ENCODE data around the gene WDPCP. TPM values are rescaled to one million over a fixed set of nuclear protein-coding genes. Genes with fewer than 3 reads are reported as not detected.
"Not testable (repeated sequence)": the region's sequence is repeated elsewhere in the genome, so short reads cannot be mapped to it uniquely, and the experiment has no call there.

WDPCP gene
- total and polyA plus RNA-seq, 2 of the 8 experiments (the other 6 are each of a cell fraction or from before 2014, with no cell fraction given), result 9.3 to 25.8 TPM

DNA sequence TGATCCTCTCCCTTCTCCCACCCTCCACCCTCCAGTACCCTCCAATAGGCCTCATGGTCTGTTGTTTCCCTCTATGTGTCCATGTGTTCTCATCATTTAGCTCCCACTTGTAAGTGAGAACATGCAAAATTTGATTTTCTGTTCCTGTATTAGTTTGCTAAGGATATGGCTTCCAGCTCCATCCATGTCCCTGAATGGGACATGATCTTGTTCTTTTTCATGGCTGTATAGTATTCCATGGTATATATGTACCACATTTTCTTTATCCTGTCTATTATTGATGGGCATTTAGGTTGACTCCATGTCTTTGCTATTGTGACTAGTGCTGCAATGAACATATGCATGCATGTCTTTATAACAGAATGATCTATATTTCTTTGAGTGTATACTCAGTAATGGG lies 451.6 kb downstream of the WDPCP start:
- peak; percentile 70; the same call in 1 of the 2 replicates for TF ChIP-seq KDM1A (IDR thresholded peaks at IDR 0.05; ENCODE audit: borderline replicate concordance, low read length)
- H3K79me1 ChIP-seq (ENCODE audit: low read depth, low read length); H3K27me3 ChIP-seq (replicated peaks in 1 of 4; ENCODE audit: control insufficient read depth in 3 of 4, extremely low read depth in 1 of 4, insufficient read depth in 3 of 4, low read length in 3 of 4); H4K5ac ChIP-seq (ENCODE audit: insufficient read length, low read depth, low read length); H3K4me3 ChIP-seq (ENCODE audit: extremely low read depth in 1 of 4, insufficient read depth in 2 of 4, low read depth in 3 of 4, low read length in 4 of 4); H2AFZ ChIP-seq (ENCODE audit: low read length); H3K27ac ChIP-seq (ENCODE audit: low read depth, low read length); H3K56ac ChIP-seq (replicated peaks; ENCODE audit: insufficient read length, low read depth, low read length); H3K79me2 ChIP-seq (ENCODE audit: control insufficient read depth in 1 of 2, insufficient read depth in 2 of 2, low read length in 2 of 2); H3K36me3 ChIP-seq (ENCODE audit: control insufficient read depth in 2 of 4, insufficient read depth in 4 of 4, low read length in 3 of 4); H3K4ac ChIP-seq (replicated peaks; ENCODE audit: insufficient read length, low read depth, low read length); H2BK5ac ChIP-seq (ENCODE audit: low read depth, low read length); FAIRE-seq; H2BK120ac ChIP-seq (replicated peaks; ENCODE audit: low read depth, low read length); H2BK15ac ChIP-seq (ENCODE audit: low read length); H3K9ac ChIP-seq (replicated peaks in 1 of 4; ENCODE audit: extremely low read depth in 1 of 4, low read depth in 3 of 4, low read length in 3 of 4); H2BK20ac ChIP-seq (ENCODE audit: low read length); H4K8ac ChIP-seq (ENCODE audit: extremely low read depth, insufficient read depth, low read length); H4K91ac ChIP-seq (replicated peaks; ENCODE audit: insufficient read length, low read length); H3K23me2 ChIP-seq (ENCODE audit: low read depth, low read length); H3K4me1 ChIP-seq (replicated peaks in 1 of 4; ENCODE audit: control insufficient read depth in 3 of 4, insufficient read depth in 4 of 4, low read length in 3 of 4); POLR2A ChIA-PET (ENCODE audit: partially characterized antibody); DNase-seq (ENCODE audit: low read depth in 1 of 2, low spot score in 2 of 2); H3K14ac ChIP-seq (ENCODE audit: insufficient read length); H2AK5ac ChIP-seq (ENCODE audit: low read depth, low read length); H4K20me1 ChIP-seq (replicated peaks in 1 of 2; ENCODE audit: control insufficient read depth in 1 of 2, insufficient read depth in 2 of 2, low read length in 2 of 2); H3K18ac ChIP-seq (ENCODE audit: extremely low read depth, low read length); H2BK12ac ChIP-seq (ENCODE audit: low read depth, low read length); H3K4me2 ChIP-seq (ENCODE audit: insufficient read depth in 1 of 2, low read depth in 2 of 2, low read length in 2 of 2); H3K23ac ChIP-seq (ENCODE audit: insufficient read length): not testable (repeated sequence)
- H3K9me3 ChIP-seq (ENCODE audit: insufficient read depth in 2 of 2, low read depth in 1 of 2, low read length in 1 of 2), result peaks cover 8 to 13% of the 10 kb centered on the region in 2 experiments; a peak in 3 of 4 replicates
- CTCF ChIA-PET (ENCODE audit: partially characterized antibody), result interaction anchor here (0.6 kb wide), 1 partner anchor 10 kb away, joined by 3 read pairs; no protein-coding TSS in a partner anchor
